Subcutaneous abdominal adipose tissue (tissue), 5 donors: ENCODE results near the gene MAP4K2.

Experiments used
- H3K27ac ChIP-seq: one replicate; pipeline ENCODE4 v1.7.0; 2013; ENCODE audit warnings: low read depth, mild to moderate bottlenecking, inconsistent platforms, low read length, moderate library complexity
- H3K27me3 ChIP-seq, 5 donors: one replicate each; pipeline ENCODE4 v1.7.0; 2013; ENCODE audit warnings: low read length in 5 of 5, inconsistent platforms in 1 of 5; ENCODE audit not compliant: control insufficient read depth in 5 of 5, insufficient read depth in 4 of 5
- H3K36me3 ChIP-seq, 5 donors: one replicate each; pipeline ENCODE4 v1.7.0; 2013; ENCODE audit warnings: low read length in 5 of 5; ENCODE audit not compliant: control insufficient read depth in 5 of 5, insufficient read depth in 5 of 5
- H3K4me1 ChIP-seq, 5 donors: one replicate each; pipeline ENCODE4 v1.7.0; 2013; ENCODE audit warnings: low read length in 5 of 5, mild to moderate bottlenecking in 3 of 5, moderate library complexity in 1 of 5; ENCODE audit not compliant: control insufficient read depth in 5 of 5, insufficient read depth in 5 of 5
- H3K4me3 ChIP-seq, 5 donors: one replicate each; pipeline ENCODE4 v1.7.0; 2013; ENCODE audit warnings: low read length in 5 of 5, low read depth in 1 of 5
- H3K9ac ChIP-seq, 5 donors: one replicate each; pipeline ENCODE4 v1.7.0; 2013; ENCODE audit warnings: low read length in 5 of 5, mild to moderate bottlenecking in 4 of 5, moderate library complexity in 3 of 5
- H3K9me3 ChIP-seq, 5 donors: one replicate each; pipeline ENCODE4 v1.7.0; 2013; ENCODE audit warnings: low read length in 5 of 5; ENCODE audit not compliant: control insufficient read depth in 5 of 5
- donor health status: healthy.
- donor health status: healthy.
- donor health status: healthy.
- donor health status: healthy.
- donor health status: healthy.

MAP4K2 gene

GRCh38 chr11:64754124-64754918, 48.7 kb downstream of the MAP4K2 start:
- Histone ChIP-seq H3K4me3 (no peak overlapping the region), H3K4me1 (peaks cover 0 to 8% (median 6%) of the 10 kb centered on the region in 5 donors), H3K36me3 (peaks cover 0 to 26% (median 14%) of the 10 kb centered on the region in 5 donors), H3K27ac (no peak overlapping the region), H3K9me3 (no peaks in the 10 kb centered on the region), H3K9ac (no peak overlapping the region), H3K27me3 (no peaks in the 10 kb centered on the region)

- H3K4me1 ChIP-seq, result peaks cover 0 to under 1% (median 0%) of the 10 kb centered on the region in 5 donors
- H3K9me3 ChIP-seq, result no peaks in the 10 kb centered on the region
- H3K9ac ChIP-seq, result no peak overlapping the region
- no peak overlapping the region for H3K4me3 ChIP-seq
- no peaks in the 10 kb centered on the region for H3K27me3 ChIP-seq
- H3K27ac ChIP-seq, result no peak overlapping the region
- peaks cover 0 to 26% (median 14%) of the 10 kb centered on the region in 5 donors for H3K36me3 ChIP-seq
Observed at GRCh38 chr11:64753380-64754123, 49.5 kb downstream of the MAP4K2 start.

GRCh38 chr11:64753019-64753379, 50.0 kb downstream of the MAP4K2 start:
- Histone ChIP-seq H3K9ac (no peak overlapping the region), H3K27ac (no peak overlapping the region), H3K4me3 (no peak overlapping the region), H3K27me3 (no peaks in the 10 kb centered on the region), H3K9me3 (no peaks in the 10 kb centered on the region), H3K4me1 (peaks cover 0 to 2% (median 0%) of the 10 kb centered on the region in 5 donors), H3K36me3 (peaks cover 0 to 26% (median 14%) of the 10 kb centered on the region in 5 donors)

- no peaks in the 10 kb centered on the region for H3K9me3 ChIP-seq
- no peak overlapping the region for H3K4me3 ChIP-seq
- no peak overlapping the region for H3K27ac ChIP-seq
- no peak overlapping the region for H3K9ac ChIP-seq
- H3K27me3 ChIP-seq, result no peaks in the 10 kb centered on the region
- H3K4me1 ChIP-seq, result peaks cover 0 to 2% (median 0%) of the 10 kb centered on the region in 5 donors
- peaks cover 0 to 26% (median 14%) of the 10 kb centered on the region in 5 donors for H3K36me3 ChIP-seq
Observed at GRCh38 chr11:64752175-64752970, 50.6 kb downstream of the MAP4K2 start.

- Histone ChIP-seq H3K36me3 (peaks cover 0 to 26% (median 14%) of the 10 kb centered on the region in 5 donors), H3K9ac (no peak overlapping the region)
Observed at GRCh38 chr11:64751580-64751979, 51.4 kb downstream of the MAP4K2 start.

GRCh38 chr11:64751136-64751535, 51.9 kb downstream of the MAP4K2 start:
- H3K27ac ChIP-seq, result no peak overlapping the region
- H3K9me3 ChIP-seq, result no peaks in the 10 kb centered on the region
- no peak overlapping the region for H3K4me3 ChIP-seq
- no peak overlapping the region for H3K9ac ChIP-seq
- peaks cover 0 to 26% (median 14%) of the 10 kb centered on the region in 5 donors for H3K36me3 ChIP-seq
- no peaks in the 10 kb centered on the region for H3K27me3 ChIP-seq
- H3K4me1 ChIP-seq, result peaks cover 0 to 7% (median 6%) of the 10 kb centered on the region in 5 donors

More at GRCh38 chr11:64751580-64751979, 51.4 kb downstream of the MAP4K2 start:
- no peak overlapping the region for H3K4me3 ChIP-seq
- no peaks in the 10 kb centered on the region for H3K27me3 ChIP-seq
- H3K27ac ChIP-seq, result no peak overlapping the region
- no peaks in the 10 kb centered on the region for H3K9me3 ChIP-seq
- peaks cover 0 to 3% (median 1%) of the 10 kb centered on the region in 5 donors for H3K4me1 ChIP-seq

- H3K9ac ChIP-seq, result no peak overlapping the region
- H3K9me3 ChIP-seq, result no peaks in the 10 kb centered on the region
- no peak overlapping the region for H3K4me3 ChIP-seq
- H3K27ac ChIP-seq, result no peak overlapping the region
- no peaks in the 10 kb centered on the region for H3K27me3 ChIP-seq
- H3K36me3 ChIP-seq, result peaks cover 0 to 26% (median 14%) of the 10 kb centered on the region in 5 donors
- H3K4me1 ChIP-seq, result peaks cover 0 to 13% (median 10%) of the 10 kb centered on the region in 5 donors
Observed at GRCh38 chr11:64750361-64751054, 52.5 kb downstream of the MAP4K2 start.

- Histone ChIP-seq H3K36me3 (peaks cover 0 to 26% (median 14%) of the 10 kb centered on the region in 5 donors), H3K27me3 (peaks cover 0 to 8% (median 5%) of the 10 kb centered on the region in 5 donors), H3K4me1 (peaks cover 0 to 33% (median 29%) of the 10 kb centered on the region in 5 donors), H3K4me3 (no peak overlapping the region), H3K9ac (no peak overlapping the region), H3K27ac (no peak overlapping the region), H3K9me3 (no peaks in the 10 kb centered on the region)
Observed at GRCh38 chr11:64747961-64748665, 54.9 kb downstream of the MAP4K2 start.

- peak overlapping the region in 1 of 5 donors; percentile 38 for H3K9ac ChIP-seq
- peaks cover 7 to 15% (median 11%) of the 10 kb centered on the region in 5 donors for H3K27me3 ChIP-seq
- no peaks in the 10 kb centered on the region for H3K9me3 ChIP-seq
- no peak overlapping the region for H3K27ac ChIP-seq
- H3K4me3 ChIP-seq, result no peak overlapping the region
- H3K4me1 ChIP-seq, result peaks cover 0 to 48% (median 45%) of the 10 kb centered on the region in 5 donors
- peaks cover 0 to 11% (median 6%) of the 10 kb centered on the region in 5 donors for H3K36me3 ChIP-seq
Observed at GRCh38 chr11:64746486-64746885, 56.5 kb downstream of the MAP4K2 start.
